Stimulated activated CD4-positive, alpha-beta T cell treated with anti-CD3 and anti-CD28 coated beads, Interleukin-12 subunit alpha, Interleukin-12 subunit beta, amount 100 ng/mL, for 4 hours (primary cell): ENCODE data around the gene E2F8.

Experiments
- DNase-seq: peaks from one replicate; pipeline ENCODE4 v3.0.0-alpha.2; 2020

Gene E2F8

GRCh38 chr11:19218216-19218615, 22.5 kb downstream of the E2F8 start:
- DNase-seq, result no peak

GRCh38 chr11:19216709-19217374, 23.9 kb downstream of the E2F8 start:
- no peak for DNase-seq

- DNase-seq, result no peak
Measured at GRCh38 chr11:19216021-19216420, 24.7 kb downstream of the E2F8 start.

- DNase-seq, result no peak
Measured at GRCh38 chr11:19209617-19210370, 31.0 kb downstream of the E2F8 start.

GRCh38 chr11:19208959-19209546, 31.7 kb downstream of the E2F8 start:
- no peak for DNase-seq

GRCh38 chr11:19208181-19208580, 32.6 kb downstream of the E2F8 start:
- DNase-seq, result no peak

GRCh38 chr11:19204836-19205235, 35.9 kb downstream of the E2F8 start:
- no peak for DNase-seq

GRCh38 chr11:19201737-19202605, 38.8 kb downstream of the E2F8 start, which contains the start of gene CSRP3:
CSRP3 (minus strand) TSS chr11:19201983; CDS start chr11:19192448, 9,535 bp downstream.
- no peak for DNase-seq

- DNase-seq, result no peak
Measured at GRCh38 chr11:19200410-19201201, 40.1 kb downstream of the E2F8 start.

- DNase-seq, result no peak
Measured at GRCh38 chr11:19199771-19200170, 41.0 kb downstream of the E2F8 start.

- DNase-seq, result no peak
Measured at GRCh38 chr11:19199048-19199447, 41.7 kb downstream of the E2F8 start.

GRCh38 chr11:19196432-19196831, 44.3 kb downstream of the E2F8 start:
- DNase-seq, result no peak

GRCh38 chr11:19194620-19195308, 46.0 kb downstream of the E2F8 start:
- no peak for DNase-seq

GRCh38 chr11:19193916-19194315, 46.8 kb downstream of the E2F8 start:
- DNase-seq, result no peak

- DNase-seq, result no peak
Measured at GRCh38 chr11:19191530-19192169, 49.1 kb downstream of the E2F8 start.

- no peak for DNase-seq
Measured at GRCh38 chr11:19187833-19188258, 52.9 kb downstream of the E2F8 start.

GRCh38 chr11:19187114-19187832, 53.5 kb downstream of the E2F8 start:
- DNase-seq, result no peak

- DNase-seq, result no peak
Measured at GRCh38 chr11:19185516-19186052, 55.2 kb downstream of the E2F8 start.

- no peak for DNase-seq
Measured at GRCh38 chr11:19185036-19185435, 55.7 kb downstream of the E2F8 start.

GRCh38 chr11:19183646-19184045, 57.1 kb downstream of the E2F8 start:
- DNase-seq, result no peak
